Motor neuron (in vitro differentiated cells): ENCODE measurements around the gene UBAC1. TPM values are rescaled to one million over a fixed set of nuclear protein-coding genes. Genes with fewer than 3 reads are reported as not detected.

Experiments
- total RNA-seq, 8 experiments: library from RNA; unstranded; fragments of 300-600 nt; gene quantifications; 2 replicates each; pipeline versions ENCODE4 v1.2.3 to v1.2.4, GENCODE V29; 2022

The UBAC1 gene
- total RNA-seq, 8 experiments from 2014 or later = 23.2 to 41.9 (median 29.5) TPM

Other genes starting within 250 kb of the UBAC1 start
- 10 to 100 TPM in 7 of 8 experiments, 1 to 10 TPM in 1; 8.2 to 71.6 (median 46.2) TPM for gene CAMSAP1, start 53.8 kb downstream of the UBAC1 start, total RNA-seq
- gene NACC2, start 133.9 kb upstream of the UBAC1 start, total RNA-seq = 10 to 100 TPM in 4 of 8 experiments, 1 to 10 TPM in 4; 3.8 to 43.0 (median 16.7) TPM
- gene TMEM250, start 157.5 kb upstream of the UBAC1 start, total RNA-seq = 10 to 100 TPM; 11.3 to 37.9 (median 21.0) TPM
- gene LHX3, start 243.8 kb upstream of the UBAC1 start, total RNA-seq = 1 to 10 TPM in 4 of 8 experiments, under 1 TPM in 3, not detected in 1; 0.18 to 9.9 (median 3.8) TPM